Central memory CD4-positive, alpha-beta T cell (primary cell): ENCODE measurements around the gene GAA.

Experiments
- DNase-seq: peaks from one replicate; pipeline ENCODE4 v3.0.0; 2022

The GAA gene

DNA sequence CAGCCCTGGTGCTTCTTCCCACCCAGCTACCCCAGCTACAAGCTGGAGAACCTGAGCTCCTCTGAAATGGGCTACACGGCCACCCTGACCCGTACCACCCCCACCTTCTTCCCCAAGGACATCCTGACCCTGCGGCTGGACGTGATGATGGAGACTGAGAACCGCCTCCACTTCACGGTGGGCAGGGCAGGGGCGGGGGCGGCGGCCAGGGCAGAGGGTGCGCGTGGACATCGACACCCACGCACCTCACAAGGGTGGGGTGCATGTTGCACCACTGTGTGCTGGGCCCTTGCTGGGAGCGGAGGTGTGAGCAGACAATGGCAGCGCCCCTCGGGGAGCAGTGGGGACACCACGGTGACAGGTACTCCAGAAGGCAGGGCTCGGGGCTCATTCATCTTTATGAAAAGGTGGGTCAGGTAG lies 3.6 kb downstream of the GAA start:
- DNase-seq: no peak

DNA sequence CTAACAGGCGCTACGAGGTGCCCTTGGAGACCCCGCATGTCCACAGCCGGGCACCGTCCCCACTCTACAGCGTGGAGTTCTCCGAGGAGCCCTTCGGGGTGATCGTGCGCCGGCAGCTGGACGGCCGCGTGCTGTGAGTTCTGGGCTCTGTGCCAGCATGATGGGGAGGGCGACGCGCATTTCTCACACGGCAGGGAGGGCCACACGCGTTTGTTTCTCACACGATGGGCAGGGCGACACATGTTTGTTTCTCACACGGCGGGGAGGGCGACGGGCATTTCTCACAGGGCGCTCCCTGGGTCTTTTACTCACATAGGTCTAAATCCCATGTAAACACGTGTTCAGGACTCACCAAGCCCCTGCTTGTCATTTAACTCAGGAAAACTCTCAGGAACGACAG lies 4.4 kb downstream of the GAA start:
- DNase-seq: no peak

DNA sequence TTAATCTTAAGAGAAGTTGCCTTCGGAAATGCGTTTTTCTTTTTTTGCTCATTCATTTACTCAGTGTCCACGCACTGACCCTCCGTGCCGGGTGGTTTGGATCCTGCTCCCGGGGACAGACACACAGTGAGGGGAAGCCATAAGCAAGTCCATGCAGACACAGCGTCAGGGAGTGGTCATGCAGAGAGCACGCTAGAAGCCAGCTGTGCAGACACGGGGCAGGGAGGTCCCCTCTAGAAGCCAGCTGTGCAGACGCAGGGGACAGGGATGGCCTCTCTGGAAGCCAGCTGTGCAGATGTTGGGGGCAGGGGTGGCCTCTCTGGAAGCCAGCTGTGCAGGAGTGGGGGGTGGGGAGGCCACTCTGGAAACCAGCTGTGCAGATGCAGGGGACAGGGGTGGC lies 4.8 kb downstream of the GAA start:
- DNase-seq: no peak

DNA sequence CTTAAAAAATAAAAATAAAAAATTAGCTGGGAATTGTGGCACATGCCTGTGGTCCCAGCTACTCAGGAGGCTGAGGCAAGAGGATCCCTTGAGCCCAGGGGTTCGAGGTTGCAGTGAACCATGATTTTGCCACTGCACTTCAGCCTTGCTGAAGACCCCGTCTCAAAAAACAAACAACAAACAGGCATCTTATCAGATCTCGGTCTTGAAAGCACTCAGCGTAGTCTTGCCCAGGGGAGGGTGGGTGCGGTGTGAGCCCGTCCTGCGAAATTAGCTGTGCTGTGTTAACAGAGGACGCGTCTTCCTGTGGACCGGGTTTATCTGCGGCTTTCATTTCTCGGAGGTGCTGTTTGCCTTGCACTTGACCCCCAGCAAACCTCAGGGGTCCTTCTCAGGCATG lies 5.4 kb downstream of the GAA start:
- DNase-seq: no peak

DNA sequence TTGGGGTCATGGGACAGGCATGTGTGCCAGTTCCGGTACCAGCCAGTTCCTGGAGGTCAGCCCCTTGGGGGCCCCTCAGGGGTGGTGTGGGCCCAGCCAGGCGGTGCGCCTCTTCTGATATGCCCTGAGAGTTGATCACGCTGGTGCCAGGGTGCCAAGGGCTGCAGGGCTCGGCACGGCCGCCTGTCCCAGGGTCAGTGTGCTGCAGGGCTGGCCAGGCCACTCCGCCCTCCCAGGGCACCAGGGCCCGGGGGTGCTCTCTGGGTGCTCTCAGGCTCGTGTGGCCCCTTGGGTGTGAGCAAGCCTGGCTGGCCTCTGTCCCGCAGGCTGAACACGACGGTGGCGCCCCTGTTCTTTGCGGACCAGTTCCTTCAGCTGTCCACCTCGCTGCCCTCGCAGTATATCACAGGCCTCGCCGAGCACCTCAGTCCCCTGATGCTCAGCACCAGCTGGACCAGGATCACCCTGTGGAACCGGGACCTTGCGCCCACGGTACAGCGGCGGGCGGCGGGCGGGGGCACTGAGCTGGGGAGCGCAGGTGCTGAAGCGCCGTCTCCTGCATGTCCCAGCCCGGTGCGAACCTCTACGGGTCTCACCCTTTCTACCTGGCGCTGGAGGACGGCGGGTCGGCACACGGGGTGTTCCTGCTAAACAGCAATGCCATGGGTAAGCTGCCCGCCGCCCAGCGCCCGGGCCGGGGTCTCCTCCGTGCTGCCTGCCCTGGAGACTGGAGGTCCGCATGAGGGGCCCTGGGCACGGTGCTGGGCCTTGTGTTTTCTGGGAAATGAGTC lies 6.0 kb downstream of the GAA start:
- no peak for DNase-seq

DNA sequence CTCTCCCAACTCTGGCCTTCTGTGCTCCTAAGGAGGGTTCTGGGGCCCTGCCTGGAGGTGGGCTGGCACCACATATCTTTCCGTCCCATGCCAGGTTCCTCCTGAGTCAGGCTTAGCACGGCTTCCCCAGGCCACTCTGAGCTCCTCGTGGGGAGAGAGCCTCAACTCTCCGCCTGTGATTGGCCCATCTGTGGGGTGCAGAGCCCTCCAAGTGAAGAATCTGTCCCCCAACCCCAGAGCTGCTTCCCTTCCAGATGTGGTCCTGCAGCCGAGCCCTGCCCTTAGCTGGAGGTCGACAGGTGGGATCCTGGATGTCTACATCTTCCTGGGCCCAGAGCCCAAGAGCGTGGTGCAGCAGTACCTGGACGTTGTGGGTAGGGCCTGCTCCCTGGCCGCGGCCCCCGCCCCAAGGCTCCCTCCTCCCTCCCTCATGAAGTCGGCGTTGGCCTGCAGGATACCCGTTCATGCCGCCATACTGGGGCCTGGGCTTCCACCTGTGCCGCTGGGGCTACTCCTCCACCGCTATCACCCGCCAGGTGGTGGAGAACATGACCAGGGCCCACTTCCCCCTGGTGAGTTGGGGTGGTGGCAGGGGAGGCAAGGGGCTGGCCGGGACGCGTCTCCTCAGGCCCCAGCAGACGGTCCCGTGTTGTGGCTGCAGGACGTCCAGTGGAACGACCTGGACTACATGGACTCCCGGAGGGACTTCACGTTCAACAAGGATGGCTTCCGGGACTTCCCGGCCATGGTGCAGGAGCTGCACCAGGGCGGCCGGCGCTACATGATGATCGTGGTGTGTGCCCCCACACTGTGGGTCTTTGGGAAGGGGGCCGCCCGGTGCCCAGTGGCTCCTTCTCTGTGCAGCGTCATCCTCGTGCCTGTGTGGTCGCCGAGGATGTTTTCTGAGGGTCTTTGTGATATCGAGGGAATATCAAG lies 6.9 kb downstream of the GAA start:
- no peak for DNase-seq

DNA sequence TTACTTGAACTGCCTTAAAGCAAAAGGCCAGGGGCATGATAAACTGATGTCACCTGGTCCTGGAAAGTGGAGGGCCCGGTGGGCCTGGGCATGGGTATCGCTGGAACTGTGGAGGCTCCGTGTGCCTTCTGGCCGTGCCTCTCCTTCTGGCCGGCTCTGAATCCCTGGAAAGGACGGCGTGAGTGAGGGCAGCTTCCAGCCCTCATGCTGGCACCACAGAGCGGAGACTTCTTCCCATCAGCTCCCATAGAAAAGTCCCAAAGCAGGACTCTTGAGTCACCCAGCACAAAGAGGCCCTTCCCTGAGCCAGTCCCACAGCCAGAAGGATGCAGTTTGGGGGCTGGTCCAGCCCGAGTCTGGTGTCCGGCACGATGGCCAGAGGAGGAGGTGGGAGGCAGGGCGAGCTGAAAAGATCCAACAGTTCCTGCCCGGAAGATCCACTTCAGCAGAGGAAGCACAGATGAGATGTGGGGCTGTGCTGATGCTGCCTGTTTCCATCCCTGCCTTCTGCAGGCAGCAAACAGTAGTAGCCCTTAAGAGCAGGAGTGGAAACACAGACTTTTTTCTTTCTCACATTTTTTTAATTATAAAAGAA lies 7.8 kb downstream of the GAA start:
- no peak for DNase-seq

DNA sequence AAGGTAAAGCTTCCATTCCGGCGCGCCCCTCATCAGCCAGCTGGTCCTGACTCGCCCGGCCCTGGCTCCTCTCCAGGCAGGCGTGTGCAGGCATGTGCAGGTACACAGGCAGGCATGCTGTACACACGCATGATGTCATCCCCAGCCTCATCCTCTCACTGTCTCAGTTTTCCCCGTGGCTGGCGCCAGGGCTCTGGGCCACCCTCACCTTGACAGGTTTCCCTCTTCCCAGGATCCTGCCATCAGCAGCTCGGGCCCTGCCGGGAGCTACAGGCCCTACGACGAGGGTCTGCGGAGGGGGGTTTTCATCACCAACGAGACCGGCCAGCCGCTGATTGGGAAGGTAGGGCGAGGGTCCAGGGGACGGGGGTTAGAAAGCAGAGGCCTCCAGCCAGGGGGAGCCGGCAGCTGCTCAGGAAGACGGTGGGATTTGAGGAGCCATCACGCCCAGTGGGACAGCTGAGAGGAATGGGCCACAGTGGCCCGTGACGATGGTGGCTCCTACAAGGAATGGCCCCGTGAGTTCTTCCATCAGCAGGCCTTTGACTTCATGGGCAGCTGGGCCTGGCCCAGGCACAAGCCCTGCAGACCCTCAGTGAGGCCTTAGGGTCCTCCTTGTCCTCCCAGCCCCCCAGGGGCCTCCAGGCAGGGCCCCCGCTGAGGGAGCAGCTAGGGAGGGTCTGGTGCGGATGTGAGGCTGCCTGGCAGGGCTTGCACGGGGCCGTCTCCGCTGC lies 8.5 kb downstream of the GAA start:
- DNase-seq: no peak

DNA sequence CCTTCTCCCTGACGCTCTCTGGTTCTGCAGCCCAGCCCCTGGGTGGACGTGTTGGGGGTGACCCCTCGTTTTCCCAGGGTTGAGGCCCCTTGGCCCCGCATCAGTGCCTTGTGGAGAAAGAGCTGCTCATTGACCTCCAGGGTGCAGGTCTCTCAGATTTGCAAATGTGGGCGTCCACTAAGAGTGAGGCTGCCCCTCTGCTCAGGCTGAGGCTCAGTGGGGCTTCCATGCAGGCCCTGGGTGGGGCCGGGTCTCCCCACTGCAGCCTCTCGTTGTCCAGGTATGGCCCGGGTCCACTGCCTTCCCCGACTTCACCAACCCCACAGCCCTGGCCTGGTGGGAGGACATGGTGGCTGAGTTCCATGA lies 9.0 kb downstream of the GAA start:
- DNase-seq: no peak

DNA sequence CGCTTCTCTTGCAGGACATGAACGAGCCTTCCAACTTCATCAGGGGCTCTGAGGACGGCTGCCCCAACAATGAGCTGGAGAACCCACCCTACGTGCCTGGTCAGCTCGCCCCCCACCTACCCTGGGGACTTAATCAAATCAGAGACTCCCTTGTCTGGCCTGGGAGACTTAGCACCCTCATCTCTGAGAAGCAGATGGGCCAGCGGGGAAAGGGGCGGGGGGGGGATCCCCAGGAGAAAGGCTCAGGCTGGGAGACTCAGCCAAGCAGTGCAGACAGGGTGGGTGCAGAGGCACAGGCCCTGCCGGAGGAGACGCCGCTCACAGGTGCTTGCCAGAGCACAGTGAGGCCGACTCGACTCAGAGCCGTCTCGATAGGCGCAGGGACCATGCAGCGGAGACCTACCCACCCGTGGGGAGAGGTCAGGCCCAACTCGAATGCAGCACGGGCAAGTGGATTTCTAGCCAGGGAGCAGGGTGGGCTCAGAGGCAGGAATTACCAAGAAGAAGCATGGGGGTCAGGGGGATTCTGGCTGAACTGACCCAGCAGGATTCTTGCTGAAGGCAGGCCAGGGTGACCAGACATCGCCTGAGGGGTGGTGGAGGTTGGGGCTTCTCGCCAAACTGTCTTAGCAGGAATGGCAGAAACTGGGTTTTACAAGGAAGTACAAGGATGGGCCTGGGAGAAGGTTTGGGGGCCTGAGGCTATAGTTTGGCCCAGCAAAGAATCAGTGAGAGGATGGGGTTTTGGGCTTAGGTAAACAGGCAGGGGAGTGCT lies 9.7 kb downstream of the GAA start:
- no peak for DNase-seq

DNA sequence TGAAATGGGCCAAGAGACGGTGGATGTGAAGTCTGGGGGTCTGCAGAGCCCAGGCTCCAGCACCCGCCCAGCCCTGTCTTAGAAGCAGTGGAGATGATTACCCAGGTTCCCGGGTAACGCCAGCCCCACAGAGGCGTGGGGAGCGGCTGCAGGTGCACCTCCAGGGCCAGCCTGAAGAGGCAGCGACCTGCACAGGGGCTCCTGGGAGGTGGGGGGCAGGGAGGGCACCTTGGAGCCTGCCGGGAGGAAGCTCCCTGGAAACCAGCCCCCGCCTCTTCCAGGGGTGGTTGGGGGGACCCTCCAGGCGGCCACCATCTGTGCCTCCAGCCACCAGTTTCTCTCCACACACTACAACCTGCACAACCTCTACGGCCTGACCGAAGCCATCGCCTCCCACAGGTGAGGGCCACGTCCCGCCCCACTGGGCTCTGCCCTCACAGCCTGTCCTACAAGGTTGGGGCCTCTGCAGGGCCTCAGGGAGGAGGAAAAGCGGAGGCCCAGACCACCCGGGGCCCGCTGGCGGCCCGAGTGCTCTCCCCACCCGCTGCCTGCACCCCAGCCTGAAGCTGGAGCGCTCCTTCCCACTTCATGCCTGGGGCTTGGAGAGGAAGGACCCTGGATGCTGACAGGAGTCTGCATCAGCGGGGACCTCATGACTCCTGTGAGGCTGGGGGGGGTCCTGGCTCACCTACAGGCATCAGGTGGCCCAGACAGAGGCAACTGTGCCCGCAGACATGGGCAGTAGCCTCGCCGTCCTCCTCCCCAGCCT lies 10.5 kb downstream of the GAA start:
- DNase-seq: no peak

DNA sequence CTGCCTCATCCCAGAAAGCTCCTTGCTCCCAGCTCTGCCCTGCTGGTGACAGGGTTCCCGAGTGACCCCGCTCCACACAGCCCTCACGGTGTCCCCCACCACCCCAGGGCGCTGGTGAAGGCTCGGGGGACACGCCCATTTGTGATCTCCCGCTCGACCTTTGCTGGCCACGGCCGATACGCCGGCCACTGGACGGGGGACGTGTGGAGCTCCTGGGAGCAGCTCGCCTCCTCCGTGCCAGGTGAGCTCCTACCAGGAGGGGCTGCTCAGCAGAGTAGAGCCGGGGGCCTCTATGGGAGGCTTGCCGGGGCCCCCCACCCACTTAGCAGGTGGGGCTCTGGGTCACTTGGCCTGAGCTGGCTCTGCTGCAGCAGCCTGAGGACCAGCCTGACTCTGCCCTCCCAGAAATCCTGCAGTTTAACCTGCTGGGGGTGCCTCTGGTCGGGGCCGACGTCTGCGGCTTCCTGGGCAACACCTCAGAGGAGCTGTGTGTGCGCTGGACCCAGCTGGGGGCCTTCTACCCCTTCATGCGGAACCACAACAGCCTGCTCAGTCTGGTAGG lies 11.2 kb downstream of the GAA start:
- DNase-seq: no peak

DNA sequence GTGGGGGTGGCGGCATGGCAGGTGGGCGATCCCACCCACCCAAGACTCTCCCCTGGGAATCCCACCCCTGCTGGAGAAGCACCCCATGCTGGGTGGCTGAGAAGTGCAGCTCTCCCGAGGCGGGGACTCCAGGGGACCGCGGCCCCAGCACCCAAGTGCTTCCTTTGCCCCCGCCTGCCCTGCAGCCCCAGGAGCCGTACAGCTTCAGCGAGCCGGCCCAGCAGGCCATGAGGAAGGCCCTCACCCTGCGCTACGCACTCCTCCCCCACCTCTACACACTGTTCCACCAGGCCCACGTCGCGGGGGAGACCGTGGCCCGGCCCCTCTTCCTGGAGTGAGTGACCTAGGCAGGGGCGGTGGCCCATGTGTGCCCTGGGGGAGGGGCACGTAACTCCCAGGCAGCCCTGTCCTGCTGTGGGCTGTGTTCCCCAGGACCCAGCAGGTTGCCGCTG lies 11.7 kb downstream of the GAA start:
- DNase-seq: no peak

DNA sequence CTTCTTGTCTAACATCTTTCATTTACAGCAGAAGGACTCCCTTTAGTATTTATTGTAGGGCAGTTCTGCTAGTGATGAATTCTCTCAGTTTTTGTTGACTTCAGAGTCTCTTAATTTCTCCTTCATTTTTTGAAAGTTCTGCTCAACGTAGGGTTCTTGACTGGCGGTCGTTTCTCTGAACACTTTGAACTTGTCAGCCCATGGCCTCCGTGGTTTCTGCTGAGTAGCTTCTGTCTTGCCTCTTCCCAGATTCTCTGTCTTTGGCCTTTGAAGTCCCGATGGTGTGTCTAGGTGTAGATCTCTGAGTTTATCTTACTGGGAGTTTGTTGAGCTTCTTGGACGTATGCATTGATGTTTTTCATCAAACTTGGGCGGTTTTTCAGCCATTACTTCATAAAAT lies 13.4 kb downstream of the GAA start:
- DNase-seq: no peak

DNA sequence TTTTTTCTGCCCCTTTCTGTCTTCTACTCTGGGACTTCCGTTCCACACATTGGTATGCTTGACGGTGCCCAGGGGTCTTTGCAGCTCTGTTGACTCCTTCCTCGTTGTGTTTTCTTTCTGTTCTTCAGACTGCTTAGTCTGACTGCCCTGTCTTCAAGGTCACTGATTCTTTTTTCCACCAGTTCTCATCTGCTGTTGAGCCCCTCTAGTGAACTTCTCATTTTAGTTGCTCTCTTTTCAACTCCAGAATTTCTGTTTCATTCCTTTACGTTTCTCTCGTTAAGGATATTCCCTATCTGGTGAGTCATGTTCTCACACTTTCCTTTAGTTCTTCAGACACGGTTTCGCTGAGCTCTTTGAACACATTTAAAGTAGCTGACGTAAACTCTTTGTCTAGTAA lies 13.8 kb downstream of the GAA start:
- no peak for DNase-seq

DNA sequence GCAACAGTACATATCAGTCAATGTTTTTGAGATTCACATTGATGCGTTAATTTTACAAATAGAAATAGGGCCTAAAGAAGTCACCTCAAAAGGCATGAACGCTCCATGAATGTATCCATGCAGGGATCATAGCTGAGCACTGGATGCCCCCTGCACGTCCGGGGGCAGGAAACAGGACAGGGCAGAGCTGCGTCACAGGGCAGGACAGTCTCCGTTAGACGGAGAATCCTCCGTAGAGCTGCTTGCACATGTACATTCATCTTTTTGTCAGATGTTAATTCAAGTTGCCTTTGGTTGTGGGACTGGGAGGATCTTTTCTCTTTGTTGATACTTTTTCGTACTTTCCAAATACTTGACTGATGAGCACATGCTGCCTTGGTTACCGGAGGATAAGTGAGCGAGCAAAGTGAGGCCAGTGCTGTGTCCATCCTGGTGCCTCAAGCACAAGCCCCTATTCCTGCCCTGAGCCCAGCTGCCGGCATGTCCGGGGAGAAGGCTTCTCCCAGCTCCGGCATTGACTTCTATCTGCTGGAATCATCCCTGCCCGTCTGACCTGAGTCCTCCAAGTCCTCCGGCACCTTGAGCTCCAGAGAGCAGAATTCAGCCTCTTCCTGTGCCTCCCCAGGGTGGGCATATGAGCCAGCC lies 15.0 kb downstream of the GAA start:
- DNase-seq: no peak

DNA sequence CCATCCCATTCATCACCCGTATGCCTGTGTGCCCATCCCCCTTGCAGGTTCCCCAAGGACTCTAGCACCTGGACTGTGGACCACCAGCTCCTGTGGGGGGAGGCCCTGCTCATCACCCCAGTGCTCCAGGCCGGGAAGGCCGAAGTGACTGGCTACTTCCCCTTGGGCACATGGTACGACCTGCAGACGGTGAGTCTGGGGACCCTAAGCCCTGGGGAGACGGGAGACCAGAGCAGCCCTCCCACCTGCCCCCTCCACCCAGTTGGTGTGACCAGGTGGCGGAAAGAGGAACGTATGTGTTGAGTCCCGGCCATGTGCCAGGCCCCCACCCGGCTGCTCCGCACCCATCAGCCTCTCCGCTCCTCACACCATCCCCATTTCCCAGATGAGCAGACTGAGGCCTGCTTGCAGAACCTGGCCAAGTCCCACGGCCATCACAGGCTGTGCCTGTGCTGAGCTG lies 15.6 kb downstream of the GAA start:
- DNase-seq: no peak

DNA sequence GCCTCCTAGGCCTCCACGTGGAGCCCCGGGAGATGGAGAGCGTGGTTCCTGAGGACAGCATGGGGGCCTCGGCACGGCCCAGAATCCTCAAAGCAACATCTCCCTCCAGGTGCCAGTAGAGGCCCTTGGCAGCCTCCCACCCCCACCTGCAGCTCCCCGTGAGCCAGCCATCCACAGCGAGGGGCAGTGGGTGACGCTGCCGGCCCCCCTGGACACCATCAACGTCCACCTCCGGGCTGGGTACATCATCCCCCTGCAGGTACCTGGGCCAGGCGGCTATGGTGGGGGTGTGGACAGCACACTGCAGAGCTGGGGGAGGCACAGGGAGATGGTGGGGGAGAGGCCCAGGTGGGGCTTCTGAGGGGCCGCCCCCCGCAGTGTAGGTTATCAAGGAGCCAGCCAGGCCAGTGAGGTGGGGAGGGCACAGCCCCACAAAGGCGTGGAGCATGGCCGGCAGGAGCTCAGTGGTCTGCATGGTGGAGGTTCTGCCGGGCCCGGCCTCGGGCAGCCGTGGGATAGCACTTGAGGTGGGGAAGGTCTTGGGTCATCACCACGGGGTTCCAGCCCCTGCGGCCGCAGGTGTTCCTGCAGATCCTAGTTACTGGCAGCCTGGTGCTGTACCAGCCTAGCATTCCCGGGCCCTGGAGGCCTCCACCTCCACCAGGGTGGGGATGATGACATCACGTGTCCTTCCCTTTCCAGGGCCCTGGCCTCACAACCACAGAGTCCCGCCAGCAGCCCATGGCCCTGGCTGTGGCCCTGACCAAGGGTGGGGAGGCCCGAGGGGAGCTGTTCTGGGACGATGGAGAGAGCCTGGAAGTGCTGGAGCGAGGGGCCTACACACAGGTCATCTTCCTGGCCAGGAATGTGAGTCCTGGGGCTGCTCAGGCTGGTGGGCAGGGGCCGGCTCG lies 16.4 kb downstream of the GAA start:
- no peak for DNase-seq

DNA sequence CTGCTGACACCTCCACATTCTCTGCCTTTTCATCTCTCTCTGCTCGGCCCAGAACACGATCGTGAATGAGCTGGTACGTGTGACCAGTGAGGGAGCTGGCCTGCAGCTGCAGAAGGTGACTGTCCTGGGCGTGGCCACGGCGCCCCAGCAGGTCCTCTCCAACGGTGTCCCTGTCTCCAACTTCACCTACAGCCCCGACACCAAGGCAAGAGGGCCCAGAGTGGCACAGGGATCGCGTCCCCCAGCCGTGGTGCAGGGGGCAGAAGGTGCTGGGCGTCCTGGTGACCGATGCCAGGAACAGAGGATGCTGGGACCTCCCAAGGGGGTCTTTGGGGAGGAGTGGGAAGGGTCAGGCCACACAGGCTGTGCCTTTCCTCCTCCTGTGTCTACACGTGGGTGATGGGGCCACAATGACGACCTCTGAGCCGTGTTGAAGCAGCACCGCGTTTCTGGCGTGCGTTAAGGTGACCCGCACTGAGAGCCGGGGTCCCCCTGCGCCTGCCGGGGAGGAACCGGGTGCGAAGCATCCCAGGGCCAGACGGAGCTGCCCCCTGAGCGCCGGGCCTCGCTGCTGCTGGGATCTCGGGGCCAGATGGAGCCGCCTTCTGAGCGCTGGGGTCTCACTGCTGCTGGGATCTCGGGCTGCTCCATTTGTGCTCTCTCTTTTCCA lies 17.4 kb downstream of the GAA start:
- no peak for DNase-seq
